ENCODE measurements around the gene NDOR1.

DNA sequence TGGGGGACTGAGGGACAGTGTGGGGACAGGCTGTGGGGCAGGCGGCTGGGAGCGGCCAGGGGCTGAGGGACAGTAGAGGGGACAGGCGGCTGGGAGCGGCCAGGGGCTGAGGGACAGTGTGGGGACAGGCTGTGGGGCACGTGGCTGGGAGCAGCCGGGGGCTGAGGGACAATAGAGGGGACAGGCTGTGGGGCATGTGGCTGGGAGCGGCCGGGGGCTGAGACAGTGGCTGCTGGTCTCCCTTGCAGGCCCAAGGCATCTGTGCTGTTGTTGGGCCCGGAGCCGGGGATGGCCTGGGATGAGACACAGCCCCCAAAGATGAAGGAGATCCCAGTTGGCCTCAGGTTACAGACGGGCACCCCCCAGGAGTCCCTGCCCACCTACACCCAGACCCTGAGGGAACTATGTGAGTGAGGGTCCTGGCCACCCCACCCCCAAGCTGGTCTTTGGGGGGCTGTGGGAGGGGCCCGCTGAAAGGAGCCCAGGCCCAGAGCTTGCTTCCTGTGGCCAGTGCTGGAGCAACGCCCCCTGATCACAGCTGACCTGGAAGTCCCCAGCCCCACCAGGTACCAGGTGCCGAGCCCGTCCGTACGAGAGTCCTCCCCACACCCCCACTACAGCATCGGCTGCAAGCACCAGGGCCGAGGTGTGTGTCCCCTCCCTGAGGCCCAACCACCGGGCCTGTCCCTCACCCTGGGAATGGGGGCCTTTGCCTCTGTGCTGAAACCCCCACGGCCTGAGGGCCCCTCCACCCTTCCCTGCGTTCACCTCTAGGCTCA is 46.2 kb downstream of the NDOR1 start:
- TF ChIP-seq CTCF (IDR thresholded peaks at IDR 0.05; ENCODE audit: poor library complexity), result no peak
- TF ChIP-seq EZH2 (IDR thresholded peaks at IDR 0.05; ENCODE audit: borderline replicate concordance), result no peak

Data from hepatocyte (in vitro differentiated cells).